ENCODE results near the gene VWA1. TPM values are rescaled to one million over a fixed set of nuclear protein-coding genes. Genes with fewer than 3 reads are reported as not detected.
"Not testable (repeated sequence)": the region's sequence is repeated elsewhere in the genome, so short reads cannot be mapped to it uniquely, and the experiment has no call there.

The VWA1 gene
- total RNA-seq, 1 donor from 2014 or later = 19.1 TPM

DNA sequence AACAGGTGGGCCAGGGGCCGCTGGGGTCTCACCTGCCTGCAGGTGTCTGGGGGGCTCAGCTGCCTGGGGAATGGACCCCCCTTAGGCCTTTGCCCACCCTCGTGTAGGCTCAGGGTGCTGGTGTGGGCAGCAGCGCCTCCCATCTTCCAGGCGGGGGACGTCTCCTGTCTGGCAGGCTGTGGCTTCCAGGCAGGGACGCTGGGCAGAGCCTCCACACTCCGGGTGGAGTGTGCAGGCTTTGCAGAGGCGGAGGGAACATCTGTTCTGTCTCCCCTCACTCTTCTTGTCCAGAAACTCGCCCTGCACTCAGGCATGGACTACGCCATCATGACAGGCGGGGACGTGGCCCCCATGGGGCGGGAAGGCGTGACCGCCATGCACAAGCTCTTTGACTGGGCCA, 20.4 kb downstream of the VWA1 start:
- not testable (repeated sequence) for DNase-seq (ENCODE audit: low read depth)

- not testable (repeated sequence) for DNase-seq (ENCODE audit: low read depth)
Observed at GRCh38 chr1:1456683-1457255, 21.3 kb downstream of the VWA1 start.

DNA sequence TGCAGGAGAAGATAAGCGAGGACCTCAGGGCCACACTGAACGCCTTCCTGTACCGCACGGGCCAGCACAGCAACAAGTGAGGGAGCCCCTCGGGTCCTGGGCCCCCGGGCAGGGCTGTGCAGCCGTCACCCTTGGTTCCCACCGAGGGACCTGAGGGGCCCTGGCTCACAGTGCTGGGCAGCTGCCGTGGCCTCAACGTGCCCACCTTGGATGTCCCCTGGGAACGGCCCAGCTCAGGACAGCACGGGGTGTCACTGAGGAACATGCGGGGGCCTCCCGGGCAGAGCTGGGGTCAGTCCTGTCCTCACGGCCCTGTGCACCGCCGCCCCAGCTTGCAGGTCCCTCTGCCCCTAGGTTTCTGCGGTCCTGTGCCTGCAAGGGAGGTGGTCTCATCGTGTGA, 23.7 kb downstream of the VWA1 start:
- not testable (repeated sequence) for DNase-seq (ENCODE audit: low read depth)

GRCh38 chr1:1459711-1460110, 24.2 kb downstream of the VWA1 start:
- DNase-seq (ENCODE audit: low read depth) = not testable (repeated sequence)

GRCh38 chr1:1460540-1461130, 25.1 kb downstream of the VWA1 start:
- DNase-seq (ENCODE audit: low read depth) = no peak

DNA sequence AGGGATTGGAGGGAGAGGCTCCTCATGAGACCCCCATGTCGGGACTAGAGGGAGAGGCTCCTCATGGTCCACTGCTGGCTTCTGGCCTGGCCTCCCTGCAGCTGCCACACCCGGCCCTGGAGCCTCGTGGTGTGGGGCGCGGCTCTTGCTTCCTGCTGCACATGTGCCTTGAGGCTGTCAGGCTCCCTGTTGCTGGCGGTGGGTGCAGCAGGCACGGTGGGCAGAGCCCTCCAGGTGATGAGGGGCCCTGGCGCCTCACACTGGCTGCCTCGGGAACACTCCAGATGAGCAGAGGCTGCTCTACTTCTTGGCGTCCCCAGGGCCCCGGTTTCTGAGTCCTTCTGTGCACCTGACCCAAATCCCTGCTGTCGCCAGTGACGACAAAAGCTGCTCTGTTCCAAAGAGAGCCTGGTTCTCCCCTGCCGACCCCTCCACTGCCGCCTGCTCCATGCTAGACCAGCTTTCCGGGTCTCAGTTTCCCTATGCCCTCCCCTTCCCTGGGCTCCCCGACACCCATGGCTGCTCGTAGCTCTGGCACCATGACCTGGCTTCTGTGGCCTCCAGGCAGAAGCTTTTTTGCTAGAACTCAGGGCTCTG, 26.3 kb downstream of the VWA1 start:
- no peak for DNase-seq (ENCODE audit: low read depth)

GRCh38 chr1:1462318-1462966, 27.0 kb downstream of the VWA1 start:
- DNase-seq (ENCODE audit: low read depth) = peak; percentile 24

DNA sequence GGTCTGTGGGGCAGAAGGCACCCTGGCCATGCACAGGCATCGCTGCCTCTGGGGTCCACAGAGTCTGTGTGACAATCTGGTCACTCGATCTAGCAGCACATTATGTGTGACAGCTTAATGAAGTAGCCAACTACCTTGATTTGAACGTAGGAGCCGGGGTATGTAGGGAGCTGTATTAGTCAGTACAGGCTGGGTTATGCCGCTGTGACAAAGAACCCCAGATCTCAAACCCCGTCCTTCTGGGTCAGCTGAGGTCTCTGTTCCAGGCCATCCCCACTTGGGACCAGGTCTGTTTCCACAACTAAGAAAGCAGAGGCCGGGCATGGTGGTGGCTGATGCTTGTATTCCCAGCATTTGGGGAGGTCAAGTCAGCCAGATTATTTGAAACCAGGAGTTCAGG, 27.8 kb downstream of the VWA1 start:
- no peak for DNase-seq (ENCODE audit: low read depth)

GRCh38 chr1:1468196-1468985, 32.9 kb downstream of the VWA1 start:
- DNase-seq (ENCODE audit: low read depth) = not testable (repeated sequence)

- peak; percentile 19 for DNase-seq (ENCODE audit: low read depth)
Observed at GRCh38 chr1:1470626-1471388, 35.3 kb downstream of the VWA1 start.

DNA sequence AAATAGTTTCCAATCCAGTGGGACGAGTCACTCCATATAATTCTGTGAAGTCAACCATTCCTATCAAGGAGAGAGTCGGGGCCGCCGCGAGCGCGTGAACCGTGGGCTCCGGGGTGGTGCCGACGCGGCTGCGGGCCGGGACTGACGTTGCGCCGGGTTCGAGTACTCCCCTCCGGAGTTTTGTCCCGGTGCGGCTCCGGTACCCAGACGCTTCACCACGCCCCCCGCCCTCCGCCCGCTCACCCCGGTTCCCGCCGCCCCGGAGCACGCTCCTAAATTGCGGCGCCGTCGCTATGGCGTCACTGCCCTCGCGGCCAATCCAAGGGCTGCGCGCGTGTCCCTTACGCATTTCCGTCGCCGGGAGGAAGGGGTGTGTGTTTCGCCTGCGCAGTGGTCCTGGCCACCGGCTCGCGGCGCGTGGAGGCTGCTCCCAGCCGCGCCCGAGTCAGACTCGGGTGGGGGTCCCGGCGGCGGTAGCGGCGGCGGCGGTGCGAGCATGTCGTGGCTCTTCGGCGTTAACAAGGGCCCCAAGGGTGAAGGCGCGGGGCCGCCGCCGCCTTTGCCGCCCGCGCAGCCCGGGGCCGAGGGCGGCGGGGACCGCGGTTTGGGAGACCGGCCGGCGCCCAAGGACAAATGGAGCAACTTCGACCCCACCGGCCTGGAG, 36.0 kb downstream of the VWA1 start, which contains the start of gene ATAD3B:
Gene ATAD3B, plus strand, starts transcription at position 377 of the 664 bp plus-strand sequence. Its CDS starts 120 bp downstream, at position 497.
- DNase-seq (ENCODE audit: low read depth) = peak; percentile 74

GRCh38 chr1:1472053-1472876, 36.8 kb downstream of the VWA1 start:
- peak; percentile 3 for DNase-seq (ENCODE audit: low read depth)

- DNase-seq (ENCODE audit: low read depth) = not testable (repeated sequence)
Observed at GRCh38 chr1:1476011-1476410, 40.5 kb downstream of the VWA1 start.

DNA sequence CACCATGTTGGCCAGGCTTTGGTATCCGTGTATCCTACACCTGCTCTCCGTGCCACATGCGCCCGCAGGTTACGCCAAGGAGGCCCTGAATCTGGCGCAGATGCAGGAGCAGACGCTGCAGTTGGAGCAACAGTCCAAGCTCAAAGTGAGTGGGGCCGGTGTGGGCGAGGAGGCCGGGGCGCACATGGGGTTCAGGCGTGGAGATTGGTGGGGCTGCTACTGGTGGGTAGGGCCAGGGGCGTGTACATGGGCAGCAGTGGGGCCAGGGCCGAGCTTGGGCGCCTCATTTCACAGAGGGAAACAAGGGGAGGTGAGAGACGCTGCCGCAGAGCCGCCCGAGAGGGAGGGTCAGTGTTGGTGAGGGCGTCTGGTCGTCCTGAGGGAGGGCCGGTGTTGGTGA, 41.7 kb downstream of the VWA1 start:
- no peak for DNase-seq (ENCODE audit: low read depth)

GRCh38 chr1:1479547-1480487, 44.3 kb downstream of the VWA1 start:
- DNase-seq (ENCODE audit: low read depth) = no peak

DNA sequence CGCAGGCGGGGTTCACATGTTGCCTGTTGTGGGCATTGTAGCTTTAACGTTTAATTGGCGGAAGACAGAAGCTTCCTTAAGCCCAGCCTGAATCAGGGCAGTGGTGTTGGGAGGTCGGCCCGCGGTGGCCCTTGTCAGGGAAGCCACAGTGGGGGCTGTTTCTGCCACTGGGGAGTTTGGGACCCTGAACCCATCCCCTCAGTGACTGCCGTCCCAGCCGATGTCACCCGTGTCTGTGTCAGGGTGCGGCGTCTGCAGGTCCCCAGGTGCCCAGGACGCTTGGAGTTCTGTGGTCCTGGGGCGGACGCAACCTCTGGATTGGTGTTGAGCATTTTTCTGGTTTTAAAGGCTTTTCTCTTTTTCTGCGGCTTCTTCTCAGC, 45.0 kb downstream of the VWA1 start:
- not testable (repeated sequence) for DNase-seq (ENCODE audit: low read depth)

- not testable (repeated sequence) for DNase-seq (ENCODE audit: low read depth)
Observed at GRCh38 chr1:1481811-1482210, 46.3 kb downstream of the VWA1 start.

DNA sequence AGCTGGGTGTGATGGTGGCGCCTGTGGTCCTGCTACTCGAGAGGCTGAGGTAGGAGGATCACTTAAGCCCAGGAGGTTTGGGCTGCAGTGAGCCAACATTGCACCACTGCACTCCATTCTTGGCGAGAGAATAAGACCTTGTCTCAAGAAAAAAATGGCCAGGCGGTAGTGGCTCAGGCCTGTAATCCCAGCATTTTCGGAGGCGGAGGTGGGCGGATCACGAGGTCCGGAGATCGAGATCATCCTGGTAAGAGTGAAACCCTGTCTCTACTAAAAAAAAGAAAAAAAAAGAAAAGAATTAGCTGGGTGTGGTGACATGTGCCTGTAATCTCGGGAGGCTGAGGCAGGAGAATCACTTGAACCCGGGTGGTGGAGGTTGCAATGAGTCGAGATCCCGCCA, 47.4 kb downstream of the VWA1 start:
- DNase-seq (ENCODE audit: low read depth) = no peak

GRCh38 chr1:1483714-1484113, 48.2 kb downstream of the VWA1 start:
- no peak for DNase-seq (ENCODE audit: low read depth)

Data from renal cortical epithelial cell (primary cell).